Trophoblast cell (in vitro differentiated cells and primary cell): ENCODE data around the gene GIPC3.

Source experiments
- DNase-seq, 2 donors: peaks; one replicate each; pipeline ENCODE4 v3.0.0-alpha.2; 2016
- H2AFZ ChIP-seq: 2 replicates; pipeline ENCODE4 v1.6.1; 2013; ENCODE audit warnings: low read length, moderate library complexity, mild to moderate bottlenecking; ENCODE audit not compliant: insufficient read depth, poor library complexity
- H2AK5ac ChIP-seq: 2 replicates; pipeline ENCODE4 v1.6.1; 2013; ENCODE audit warnings: mild to moderate bottlenecking, low read length
- H2BK120ac ChIP-seq: 2 replicates; pipeline ENCODE4 v1.6.1; 2013; ENCODE audit warnings: low read length, mild to moderate bottlenecking, moderate library complexity; ENCODE audit not compliant: insufficient read depth, poor library complexity
- H2BK12ac ChIP-seq: 2 replicates; pipeline ENCODE4 v1.6.1; 2013; ENCODE audit warnings: mild to moderate bottlenecking, low read length, moderate library complexity
- H2BK5ac ChIP-seq: 2 replicates; pipeline ENCODE4 v1.6.1; 2013; ENCODE audit warnings: low read length, low read depth, moderate library complexity, mild to moderate bottlenecking; ENCODE audit not compliant: poor library complexity
- H3K14ac ChIP-seq: 2 replicates; pipeline ENCODE4 v1.6.1; 2013; ENCODE audit warnings: mild to moderate bottlenecking, low read length
- H3K18ac ChIP-seq: 2 replicates; pipeline ENCODE4 v1.6.1; 2013; ENCODE audit warnings: mild to moderate bottlenecking, low read length
- H3K23ac ChIP-seq: 2 replicates; pipeline ENCODE4 v1.6.1; 2013; ENCODE audit warnings: low read length
- H3K27ac ChIP-seq: 2 replicates; pipeline ENCODE4 v1.5.1; 2013; ENCODE audit warnings: low read depth, mild to moderate bottlenecking, inconsistent platforms, low read length, moderate library complexity
- H3K27me3 ChIP-seq: 2 replicates; pipeline ENCODE4 v1.6.1; 2013; ENCODE audit warnings: inconsistent platforms, mild to moderate bottlenecking, low read length, moderate library complexity; ENCODE audit not compliant: insufficient read depth
- H3K36me3 ChIP-seq, 2 experiments: 1 replicate in 1 of 2; 2 replicates in 1 of 2; pipeline ENCODE4 v1.6.1; 2013; ENCODE audit warnings: low read length in 2 of 2, mild to moderate bottlenecking in 2 of 2, moderate library complexity in 1 of 2; ENCODE audit not compliant: insufficient read depth in 2 of 2, control insufficient read depth in 1 of 2
- H3K4ac ChIP-seq: 2 replicates; pipeline ENCODE4 v1.6.1; 2013; ENCODE audit warnings: low read depth, mild to moderate bottlenecking, low read length, moderate library complexity
- H3K4me1 ChIP-seq, 2 experiments: 1 replicate in 1 of 2; 2 replicates in 1 of 2; pipeline ENCODE4 v1.6.1; 2013; ENCODE audit warnings: low read length in 2 of 2, mild to moderate bottlenecking in 2 of 2, moderate library complexity in 1 of 2; ENCODE audit not compliant: insufficient read depth in 2 of 2, control insufficient read depth in 1 of 2
- H3K4me2 ChIP-seq: 2 replicates; pipeline ENCODE4 v1.6.1; 2013; ENCODE audit warnings: inconsistent platforms, mild to moderate bottlenecking, low read length, moderate library complexity
- H3K4me3 ChIP-seq: 2 replicates; pipeline ENCODE4 v1.5.1; 2013; ENCODE audit warnings: mild to moderate bottlenecking, low read depth, low read length, inconsistent platforms
- H3K79me1 ChIP-seq: one replicate; pipeline ENCODE4 v1.6.1; 2013; ENCODE audit warnings: low read length
- H3K79me2 ChIP-seq: 2 replicates; pipeline ENCODE4 v1.6.1; 2013; ENCODE audit warnings: low read length, mild to moderate bottlenecking; ENCODE audit not compliant: control insufficient read depth, insufficient read depth, poor library complexity
- H3K9ac ChIP-seq: 2 replicates; pipeline ENCODE4 v1.6.1; 2013; ENCODE audit warnings: mild to moderate bottlenecking, low read length
- H3K9me3 ChIP-seq: 2 replicates; pipeline ENCODE4 v1.6.1; 2013; ENCODE audit warnings: low read depth, mild to moderate bottlenecking, control low read depth, inconsistent platforms, low read length; ENCODE audit not compliant: insufficient read depth
- H4K12ac ChIP-seq: 2 replicates; pipeline ENCODE4 v1.6.1; 2013; ENCODE audit warnings: low read depth, mild to moderate bottlenecking, low read length, moderate library complexity
- H4K8ac ChIP-seq: 2 replicates; pipeline ENCODE4 v1.6.1; 2013; ENCODE audit warnings: low read depth, mild to moderate bottlenecking, low read length, moderate library complexity
- H4K91ac ChIP-seq: one replicate; pipeline ENCODE4 v1.6.1; 2013; ENCODE audit warnings: low read depth, mild to moderate bottlenecking, low read length, moderate library complexity
- WGBS: extraction: QIAGEN DNeasy Blood & Tissue Kit; methylation state at CpG from one replicate; pipeline ENCODE4 v1.1.7; 2013; ENCODE audit warnings: missing lambda C conversion rate; ENCODE audit not compliant: insufficient read length, insufficient coverage; ENCODE audit errors: extremely low coverage; 5-methylcytosine and 5-hydroxymethylcytosine counted together

GIPC3 gene

GRCh38 chr19:3589949-3590348 lies 4.7 kb downstream of the GIPC3 start:
- Histone ChIP-seq H3K14ac (no peak overlapping the region), H3K4me2 (no peak overlapping the region), H2AFZ (no peak overlapping the region), H3K79me2 (no peaks in the 10 kb centered on the region), H3K79me1 (peaks cover 2% of the 10 kb centered on the region), H2BK5ac (no peak overlapping the region), H3K4me1 (peaks cover 0 to 3% of the 10 kb centered on the region in 2 experiments), H3K27me3 (peaks cover 19% of the 10 kb centered on the region), H2BK120ac (no peak overlapping the region), H3K9me3 (peaks cover 16% of the 10 kb centered on the region), H2AK5ac (no peak overlapping the region), H3K18ac (no peak overlapping the region), H2BK12ac (no peak overlapping the region), H3K4me3 (no peak overlapping the region), H3K4ac (no peak overlapping the region), H3K23ac (no peak overlapping the region), H3K36me3 (no peaks in the 10 kb centered on the region), H4K8ac (no peak overlapping the region), H4K91ac (no peak overlapping the region), H3K9ac (no peak overlapping the region), H3K27ac (no peak overlapping the region), H4K12ac (no peak overlapping the region)
- DNase-seq: no peak
- WGBS: no CpG with 5 or more reads among the region's 22 CpGs

GRCh38 chr19:3590991-3591659 lies 5.8 kb downstream of the GIPC3 start:
- Histone ChIP-seq H2BK5ac (no peak overlapping the region), H2BK12ac (no peak overlapping the region), H3K14ac (no peak overlapping the region), H2AFZ (no peak overlapping the region), H4K12ac (no peak overlapping the region), H4K8ac (no peak overlapping the region), H3K79me1 (no peaks in the 10 kb centered on the region), H3K4ac (no peak overlapping the region), H3K79me2 (no peaks in the 10 kb centered on the region), H2AK5ac (no peak overlapping the region), H3K4me1 (no peaks in the 10 kb centered on the region), H2BK120ac (no peak overlapping the region), H3K23ac (no peak overlapping the region), H3K27me3 (peaks cover 7% of the 10 kb centered on the region), H3K9me3 (peaks cover 16% of the 10 kb centered on the region), H3K4me3 (no peak overlapping the region), H3K9ac (no peak overlapping the region), H4K91ac (no peak overlapping the region), H3K27ac (no peak overlapping the region), H3K18ac (no peak overlapping the region), H3K36me3 (no peaks in the 10 kb centered on the region), H3K4me2 (no peak overlapping the region)
- no peak for DNase-seq
- no CpG with 5 or more reads among the region's 8 CpGs for WGBS

GRCh38 chr19:3591876-3592613 lies 6.8 kb downstream of the GIPC3 start:
- Histone ChIP-seq H2BK120ac (no peak overlapping the region), H3K9me3 (peaks cover 14% of the 10 kb centered on the region), H3K23ac (no peak overlapping the region), H3K14ac (no peak overlapping the region), H3K36me3 (no peaks in the 10 kb centered on the region), H2BK12ac (no peak overlapping the region), H3K27ac (no peak overlapping the region), H2AK5ac (no peak overlapping the region), H3K4ac (no peak overlapping the region), H3K4me3 (no peak overlapping the region), H2AFZ (no peak overlapping the region), H3K9ac (no peak overlapping the region), H4K91ac (no peak overlapping the region), H2BK5ac (no peak overlapping the region), H3K4me2 (no peak overlapping the region), H3K79me1 (no peaks in the 10 kb centered on the region), H4K12ac (no peak overlapping the region), H3K79me2 (no peaks in the 10 kb centered on the region), H3K4me1 (no peaks in the 10 kb centered on the region), H4K8ac (no peak overlapping the region), H3K27me3 (no peaks in the 10 kb centered on the region), H3K18ac (no peak overlapping the region)
- no peak for DNase-seq
- WGBS: no CpG with 5 or more reads among the region's 9 CpGs

- no peaks in the 10 kb centered on the region for H3K79me1 ChIP-seq
- no CpG with 5 or more reads among the region's 11 CpGs for WGBS
Measured at GRCh38 chr19:3593156-3593555, 7.9 kb downstream of the GIPC3 start.

More at GRCh38 chr19:3593156-3593555, 7.9 kb downstream of the GIPC3 start:
- Histone ChIP-seq H3K18ac (no peak overlapping the region), H4K91ac (no peak overlapping the region), H3K4me1 (no peaks in the 10 kb centered on the region), H3K36me3 (no peaks in the 10 kb centered on the region), H3K4me3 (no peak overlapping the region), H4K12ac (no peak overlapping the region), H3K4ac (no peak overlapping the region), H3K27ac (no peak overlapping the region), H3K23ac (no peak overlapping the region), H2BK5ac (no peak overlapping the region), H2BK120ac (no peak overlapping the region), H2AK5ac (no peak overlapping the region), H3K9ac (no peak overlapping the region), H3K9me3 (peaks cover 14% of the 10 kb centered on the region), H3K27me3 (no peaks in the 10 kb centered on the region), H3K4me2 (no peak overlapping the region), H2AFZ (no peak overlapping the region), H4K8ac (no peak overlapping the region), H3K79me2 (no peaks in the 10 kb centered on the region), H2BK12ac (no peak overlapping the region), H3K14ac (no peak overlapping the region)
- DNase-seq: no peak
